ENCODE data around the gene P2RX1. TPM values are rescaled to one million over a fixed set of nuclear protein-coding genes. Genes with fewer than 3 reads are reported as not detected.

P2RX1 gene
- total RNA-seq, 1 experiment from 2014 or later: not detected

GRCh38 chr17:3962217-3962964 lies 46.1 kb upstream of the P2RX1 start:
- no peak for DNase-seq
- peaks cover 32% of the 10 kb centered on the region for H3K27me3 Mint-ChIP-seq (ENCODE audit: low read depth)
- Histone ChIP-seq H3K23me2 (ENCODE audit: insufficient read length, low read depth, low read length, poor library complexity, severe bottlenecking) (peaks cover 3% of the 10 kb centered on the region), H4K91ac (ENCODE audit: insufficient read length, low read depth, low read length) (no peak overlapping the region), H2BK15ac (ENCODE audit: low read depth, low read length) (no peak overlapping the region), H2BK12ac (ENCODE audit: insufficient read length, low read depth, low read length) (no peak overlapping the region), H3K4me1 (ENCODE audit: insufficient read depth, low read length) (peaks cover 3% of the 10 kb centered on the region; the same call in 1 of the 2 replicates), H3K18ac (ENCODE audit: insufficient read length, low read depth, low read length) (no peak overlapping the region), H3K56ac (ENCODE audit: insufficient read length, low read depth, low read length) (no peak overlapping the region), H4K5ac (ENCODE audit: insufficient read length, low read depth, low read length) (no peak overlapping the region), H3K23ac (ENCODE audit: insufficient read length, low read depth, low read length) (no peak overlapping the region), H2AFZ (ENCODE audit: low read length) (no peak overlapping the region), H3K4ac (ENCODE audit: low read depth, low read length) (no peak overlapping the region), H3K79me2 (ENCODE audit: insufficient read depth, low read length) (no peaks in the 10 kb centered on the region), H2BK20ac (ENCODE audit: low read depth, low read length, poor library complexity, severe bottlenecking) (no peak overlapping the region), H3K14ac (ENCODE audit: insufficient read depth, low read length) (no peak overlapping the region), H3K9ac (ENCODE audit: extremely low read depth, insufficient read length, low read length) (no peak overlapping the region), H4K20me1 (ENCODE audit: control insufficient read depth, insufficient read depth, insufficient read length) (no peaks in the 10 kb centered on the region), H3K27ac (ENCODE audit: insufficient read length, low read depth, low read length) (no peak overlapping the region), H2BK5ac (ENCODE audit: insufficient read length, low read length) (no peak overlapping the region), H2AK5ac (ENCODE audit: insufficient read length, low read length) (no peak overlapping the region), H2BK120ac (ENCODE audit: low read depth, low read length, poor library complexity, severe bottlenecking) (no peak overlapping the region), H3T11ph (ENCODE audit: low read length) (no peak overlapping the region), H4K8ac (replicated peaks; ENCODE audit: insufficient read length, low read depth, low read length) (no peak overlapping the region), H3K79me1 (ENCODE audit: insufficient read depth, low read depth, low read length, poor library complexity, severe bottlenecking) (no peaks in the 10 kb centered on the region), H3K27me3 (ENCODE audit: insufficient read depth, low read length) (no peaks in the 10 kb centered on the region; the same call in 1 of the 2 replicates), H3K9me3 (ENCODE audit: control insufficient read depth, low read depth, low read length) (no peaks in the 10 kb centered on the region), H3K4me2 (ENCODE audit: insufficient read depth, insufficient read length, low read length) (no peak overlapping the region)
- H3K27ac Mint-ChIP-seq: no peak overlapping the region
- H3K9me3 Mint-ChIP-seq: no peaks in the 10 kb centered on the region
- no peaks in the 10 kb centered on the region for H3K36me3 Mint-ChIP-seq (ENCODE audit: insufficient read depth in 1 of 3, low read depth in 3 of 3)
- no peak for TF ChIP-seq CTCF (conservative IDR thresholded peaks at IDR 0.05)
- H3K4me3 Mint-ChIP-seq: no peak overlapping the region
- H3K4me1 Mint-ChIP-seq: peaks cover 29 to 36% of the 10 kb centered on the region in 2 experiments
- no CpG with 5 or more reads among the region's 11 CpGs for WGBS (ENCODE audit: extremely low coverage, insufficient read length, low lambda C conversion rate)
